Measurements from ENCODE around the gene C16orf74. TPM values are rescaled to one million over a fixed set of nuclear protein-coding genes. Genes with fewer than 3 reads are reported as not detected.

C16orf74 gene
- total RNA-seq, 1 experiment from 2014 or later, result 68.5 TPM

GRCh38 chr16:85674828-85675227 is 76.1 kb downstream of the C16orf74 start:
- DNase-seq (ENCODE audit: unreplicated experiment), result no peak
- Mint-ChIP-seq H3K27ac (ENCODE audit: low read depth, unreplicated experiment) (no peak overlapping the region), H3K36me3 (ENCODE audit: insufficient read depth, unreplicated experiment) (peaks cover 61% of the 10 kb centered on the region), H3K27me3 (ENCODE audit: insufficient read depth, unreplicated experiment) (no peaks in the 10 kb centered on the region), H3K4me3 (ENCODE audit: unreplicated experiment) (no peak overlapping the region), H3K4me1 (ENCODE audit: insufficient read depth, unreplicated experiment) (no peaks in the 10 kb centered on the region), H3K9me3 (ENCODE audit: unreplicated experiment) (no peaks in the 10 kb centered on the region)
- TF ChIP-seq CTCF (IDR thresholded peaks at IDR 0.05; ENCODE audit: unreplicated experiment), result no peak
- intact Hi-C loops (cut with micrococcal nuclease), result loop anchor here (1.0 kb wide), 1 partner anchor 43 kb away; no protein-coding TSS in a partner anchor
- CTCF ChIA-PET, result interaction anchor here (0.9 to 3.2 kb wide), 9 partner anchors 9 to 85 kb away, joined by 3 to 12 read pairs (median 5); partner anchors contain the start of gene GINS2
- no TSS peak for BruUV-seq (replicated peaks)
- POLR2A ChIA-PET, result interaction anchor here (0.7 kb wide), 1 partner anchor 680 kb away, joined by 3 read pairs; no protein-coding TSS in a partner anchor

- DNase-seq (ENCODE audit: unreplicated experiment), result no peak
- intact Hi-C loops (cut with micrococcal nuclease), result no loop called here
- Mint-ChIP-seq H3K4me3 (ENCODE audit: unreplicated experiment) (no peak overlapping the region), H3K27me3 (ENCODE audit: insufficient read depth, unreplicated experiment) (no peaks in the 10 kb centered on the region), H3K9me3 (ENCODE audit: unreplicated experiment) (no peaks in the 10 kb centered on the region), H3K36me3 (ENCODE audit: insufficient read depth, unreplicated experiment) (peaks cover 64% of the 10 kb centered on the region), H3K27ac (ENCODE audit: low read depth, unreplicated experiment) (no peak overlapping the region), H3K4me1 (ENCODE audit: insufficient read depth, unreplicated experiment) (no peaks in the 10 kb centered on the region)
- CTCF ChIA-PET, result interaction anchor here (0.6 to 3.2 kb wide), 8 partner anchors 12 to 160 kb away, joined by 3 to 12 read pairs (median 4); partner anchors contain the start of gene GINS2
- no peak for TF ChIP-seq CTCF (IDR thresholded peaks at IDR 0.05; ENCODE audit: unreplicated experiment)
- BruUV-seq (replicated peaks), result no TSS peak
- POLR2A ChIA-PET, result interaction anchor here (1.0 kb wide), 1 partner anchor 10 kb away, joined by 3 read pairs; no protein-coding TSS in a partner anchor
These were observed 76.5 kb downstream of the C16orf74 start for GRCh38 chr16:85674418-85674755.

GRCh38 chr16:85673529-85674417 is 77.1 kb downstream of the C16orf74 start:
- H3K27ac Mint-ChIP-seq (ENCODE audit: low read depth, unreplicated experiment), result no peak overlapping the region
- BruUV-seq (replicated peaks), result no TSS peak
- no peaks in the 10 kb centered on the region for H3K27me3 Mint-ChIP-seq (ENCODE audit: insufficient read depth, unreplicated experiment)
- H3K36me3 Mint-ChIP-seq (ENCODE audit: insufficient read depth, unreplicated experiment), result peaks cover 67% of the 10 kb centered on the region
- intact Hi-C loops (cut with micrococcal nuclease), result no loop called here
- DNase-seq (ENCODE audit: unreplicated experiment), result peak; percentile 56
- POLR2A ChIA-PET, result interaction anchor here (0.6 to 1.0 kb wide), 3 partner anchors 11 to 202 kb away, joined by 3 read pairs; no protein-coding TSS in a partner anchor
- H3K4me3 Mint-ChIP-seq (ENCODE audit: unreplicated experiment), result no peak overlapping the region
- TF ChIP-seq CTCF (IDR thresholded peaks at IDR 0.05; ENCODE audit: unreplicated experiment), result no peak
- H3K4me1 Mint-ChIP-seq (ENCODE audit: insufficient read depth, unreplicated experiment), result no peaks in the 10 kb centered on the region
- CTCF ChIA-PET, result interaction anchor here (0.5 to 3.2 kb wide), 10 partner anchors 12 to 161 kb away, joined by 3 to 12 read pairs (median 4); partner anchors contain the start of gene GINS2
- H3K9me3 Mint-ChIP-seq (ENCODE audit: unreplicated experiment), result no peaks in the 10 kb centered on the region

GRCh38 chr16:85670840-85671239 is 80.1 kb downstream of the C16orf74 start:
- H3K27me3 Mint-ChIP-seq (ENCODE audit: insufficient read depth, unreplicated experiment), result no peaks in the 10 kb centered on the region
- intact Hi-C loops (cut with micrococcal nuclease), result no loop called here
- no TSS peak for BruUV-seq (replicated peaks)
- no peaks in the 10 kb centered on the region for H3K4me1 Mint-ChIP-seq (ENCODE audit: insufficient read depth, unreplicated experiment)
- H3K4me3 Mint-ChIP-seq (ENCODE audit: unreplicated experiment), result no peak overlapping the region
- ChIA-PET POLR2A (no interaction called here), CTCF (interaction anchor here (0.6 kb wide), 1 partner anchor 14 kb away, joined by 3 read pairs; no protein-coding TSS in a partner anchor)
- TF ChIP-seq CTCF (IDR thresholded peaks at IDR 0.05; ENCODE audit: unreplicated experiment), result no peak
- H3K36me3 Mint-ChIP-seq (ENCODE audit: insufficient read depth, unreplicated experiment), result peaks cover 76% of the 10 kb centered on the region
- no peak for DNase-seq (ENCODE audit: unreplicated experiment)
- H3K27ac Mint-ChIP-seq (ENCODE audit: low read depth, unreplicated experiment), result no peak overlapping the region
- H3K9me3 Mint-ChIP-seq (ENCODE audit: unreplicated experiment), result no peaks in the 10 kb centered on the region
